Astrocyte of the spinal cord (primary cell): ENCODE measurements around the gene C8A.

Experiments used
- DNase-seq: peaks from one replicate; pipeline ENCODE4 v3.0.0; 2011; ENCODE audit warnings: low read depth, low spot score
- H3K4me3 ChIP-seq: 2 replicates; pipeline ENCODE4 v1.5.1; 2011; ENCODE audit warnings: low read depth, mild to moderate bottlenecking, low read length, moderate library complexity
- CTCF ChIP-seq: IDR thresholded peaks from 2 replicates; pipeline ENCODE4 v1.5.1; 2012; ENCODE audit warnings: low read depth, mild to moderate bottlenecking, low read length, inconsistent platforms
- in situ Hi-C: cut with HindIII; loops from 2 replicates; pipeline ENCODE4 v1.10.0; 2017; ENCODE audit warnings: low sequenced_read_pairs

The C8A gene

GRCh38 chr1:56916630-56917029, 62.0 kb downstream of the C8A start:
- no peak overlapping the region for H3K4me3 ChIP-seq
- no peak for TF ChIP-seq CTCF
- in situ Hi-C loops = no loop called here
- DNase-seq = no peak

- in situ Hi-C loops = no loop called here
- no peak for TF ChIP-seq CTCF
- H3K4me3 ChIP-seq = no peak overlapping the region
- no peak for DNase-seq
Measured at GRCh38 chr1:56917356-56917755, 62.8 kb downstream of the C8A start.

- in situ Hi-C loops = no loop called here
- no peak for TF ChIP-seq CTCF
- H3K4me3 ChIP-seq = no peak overlapping the region
- DNase-seq = no peak
Measured at GRCh38 chr1:56920591-56921001, 66.0 kb downstream of the C8A start.

GRCh38 chr1:56921479-56921878, 66.9 kb downstream of the C8A start:
- DNase-seq = no peak
- no peak for TF ChIP-seq CTCF
- in situ Hi-C loops = no loop called here
- H3K4me3 ChIP-seq = no peak overlapping the region

GRCh38 chr1:56922070-56922469, 67.5 kb downstream of the C8A start:
- in situ Hi-C loops = no loop called here
- no peak for TF ChIP-seq CTCF
- no peak for DNase-seq
- no peak overlapping the region for H3K4me3 ChIP-seq

- in situ Hi-C loops = no loop called here
- TF ChIP-seq CTCF = no peak
- H3K4me3 ChIP-seq = no peak overlapping the region
- no peak for DNase-seq
Measured at GRCh38 chr1:56922507-56922906, 67.9 kb downstream of the C8A start.

- no peak for TF ChIP-seq CTCF
- no peak for DNase-seq
- H3K4me3 ChIP-seq = no peak overlapping the region
- in situ Hi-C loops = no loop called here
Measured at GRCh38 chr1:56923201-56923600, 68.6 kb downstream of the C8A start.
